GM12801 (cell line): ENCODE results near the gene HIPK1.

ENCODE experiments used
- CTCF ChIP-seq: IDR thresholded peaks from one replicate; pipeline ENCODE4 v1.5.1; 2011; ENCODE audit warnings: control low read depth; ENCODE audit not compliant: insufficient read length; ENCODE audit errors: extremely low read depth

HIPK1 gene

DNA sequence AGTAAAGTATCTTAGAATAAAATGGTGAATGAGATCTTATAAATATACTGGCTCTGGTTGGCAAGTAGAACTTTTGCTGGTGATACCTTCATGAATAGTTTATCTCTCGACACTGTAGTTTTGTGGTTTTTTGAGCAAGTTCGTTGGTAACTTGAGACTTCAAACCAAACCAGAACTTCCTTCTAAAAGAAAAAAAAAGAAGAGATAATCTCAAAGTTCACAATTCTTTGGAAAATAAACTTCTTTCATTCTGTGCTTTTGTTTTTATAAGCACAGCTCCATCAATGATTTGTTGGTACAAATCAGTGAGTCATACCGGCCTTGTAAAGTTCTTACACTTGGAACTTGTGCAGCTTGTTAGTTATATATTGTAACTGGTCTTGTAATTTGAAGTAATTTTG is 2.3 kb downstream of the HIPK1 start:
- TF ChIP-seq CTCF = no peak

GRCh38 chr1:113934006-113934405 is 4.9 kb downstream of the HIPK1 start:
- no peak for TF ChIP-seq CTCF

DNA sequence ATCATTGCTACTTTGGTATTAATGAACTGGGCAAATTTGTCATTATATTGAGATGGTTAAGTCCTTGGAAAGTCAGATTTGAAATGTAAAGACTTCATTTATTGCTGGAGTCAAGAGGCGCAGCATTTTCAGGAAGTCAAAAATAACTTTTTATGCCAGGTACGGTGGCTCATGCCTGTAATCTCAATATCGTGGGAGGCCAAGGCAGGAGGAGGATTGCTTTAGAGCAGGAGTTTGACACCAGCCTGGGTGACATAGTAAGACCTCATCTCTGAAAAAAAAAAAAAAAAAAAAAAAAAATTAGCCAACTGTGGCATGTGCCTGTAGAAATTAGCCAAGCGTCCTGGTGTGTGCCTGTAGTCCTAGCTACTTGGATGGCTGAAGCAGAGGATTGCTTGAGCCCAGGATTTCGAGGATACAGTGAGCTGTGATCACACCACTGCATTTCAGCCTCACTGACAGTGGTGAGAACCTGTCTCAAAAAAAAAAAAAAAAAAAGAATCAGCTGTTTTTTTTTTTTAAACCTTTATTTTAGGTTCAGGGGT is 5.5 kb downstream of the HIPK1 start:
- TF ChIP-seq CTCF = no peak

DNA sequence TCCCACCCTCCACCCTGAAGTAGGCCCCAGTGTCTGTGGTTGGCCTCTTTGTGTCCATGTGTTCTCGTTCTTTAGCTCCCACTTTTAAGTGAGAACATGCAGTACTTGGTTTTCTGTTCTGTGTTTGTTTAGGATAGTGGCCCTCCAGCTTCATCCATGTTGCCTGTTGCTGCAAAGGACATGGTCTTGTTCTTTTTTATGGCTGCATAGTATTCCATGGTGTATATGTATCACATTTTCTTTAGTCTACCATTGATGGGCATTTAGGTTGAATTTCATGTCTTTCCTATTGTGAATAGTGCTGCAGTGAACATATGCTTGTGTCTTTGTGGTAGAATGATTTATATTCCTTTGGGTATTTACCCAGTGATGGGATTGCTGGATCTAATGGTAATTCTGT is 6.1 kb downstream of the HIPK1 start:
- TF ChIP-seq CTCF = no peak

GRCh38 chr1:113935970-113936369 is 6.8 kb downstream of the HIPK1 start:
- TF ChIP-seq CTCF = no peak

GRCh38 chr1:113937146-113937545 is 8.0 kb downstream of the HIPK1 start:
- TF ChIP-seq CTCF = no peak

DNA sequence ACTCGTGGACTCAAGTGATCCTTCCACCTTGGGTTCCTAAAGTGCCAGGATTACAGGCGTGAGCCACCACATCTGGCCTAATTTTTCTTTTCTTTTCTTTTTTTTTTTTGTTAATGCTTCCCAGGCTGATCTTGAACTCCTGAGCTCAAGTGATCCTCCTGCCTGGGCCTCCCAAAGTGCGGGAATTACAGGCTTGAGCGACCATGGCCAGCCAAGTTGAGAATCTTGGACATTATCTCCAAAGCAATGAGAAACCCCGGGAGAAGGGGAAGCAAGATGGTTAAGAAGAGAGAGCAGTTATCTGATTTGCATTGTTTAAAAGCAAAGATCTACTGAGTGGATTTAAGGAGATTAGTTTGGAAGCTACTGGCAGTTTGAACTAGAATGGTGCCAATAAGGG is 9.1 kb downstream of the HIPK1 start:
- no peak for TF ChIP-seq CTCF
